Measurements from ENCODE around the gene FKBP10.

DNA sequence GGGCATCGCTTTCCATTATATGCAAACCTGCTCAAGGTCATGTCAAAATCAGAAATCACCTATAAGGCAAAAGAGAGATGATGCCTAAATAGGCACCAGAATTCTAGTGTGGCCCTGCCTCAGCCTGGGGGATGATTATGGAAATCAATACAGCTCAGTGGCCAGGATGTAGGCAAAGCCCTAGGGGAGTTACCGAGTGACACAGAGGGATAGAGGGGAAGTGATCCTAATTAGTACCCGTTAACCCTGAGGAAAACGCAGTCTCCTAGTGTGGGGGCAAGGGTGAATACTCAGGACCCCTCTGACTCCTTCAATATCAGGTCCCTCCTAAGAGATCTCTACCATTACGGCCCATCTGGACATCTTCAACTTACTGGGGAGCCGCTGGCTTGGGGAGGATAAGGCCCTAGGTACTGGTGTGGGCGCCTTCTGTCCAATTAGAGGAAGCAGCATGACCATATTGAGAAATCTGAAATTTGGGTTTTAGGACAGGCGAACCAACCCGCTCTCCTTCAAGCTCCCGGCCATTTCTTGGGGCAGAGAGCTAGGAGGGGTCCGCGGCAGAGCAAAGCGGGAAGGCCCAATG is 22.5 kb downstream of the FKBP10 start:
- TF ChIP-seq, protein P1, sequence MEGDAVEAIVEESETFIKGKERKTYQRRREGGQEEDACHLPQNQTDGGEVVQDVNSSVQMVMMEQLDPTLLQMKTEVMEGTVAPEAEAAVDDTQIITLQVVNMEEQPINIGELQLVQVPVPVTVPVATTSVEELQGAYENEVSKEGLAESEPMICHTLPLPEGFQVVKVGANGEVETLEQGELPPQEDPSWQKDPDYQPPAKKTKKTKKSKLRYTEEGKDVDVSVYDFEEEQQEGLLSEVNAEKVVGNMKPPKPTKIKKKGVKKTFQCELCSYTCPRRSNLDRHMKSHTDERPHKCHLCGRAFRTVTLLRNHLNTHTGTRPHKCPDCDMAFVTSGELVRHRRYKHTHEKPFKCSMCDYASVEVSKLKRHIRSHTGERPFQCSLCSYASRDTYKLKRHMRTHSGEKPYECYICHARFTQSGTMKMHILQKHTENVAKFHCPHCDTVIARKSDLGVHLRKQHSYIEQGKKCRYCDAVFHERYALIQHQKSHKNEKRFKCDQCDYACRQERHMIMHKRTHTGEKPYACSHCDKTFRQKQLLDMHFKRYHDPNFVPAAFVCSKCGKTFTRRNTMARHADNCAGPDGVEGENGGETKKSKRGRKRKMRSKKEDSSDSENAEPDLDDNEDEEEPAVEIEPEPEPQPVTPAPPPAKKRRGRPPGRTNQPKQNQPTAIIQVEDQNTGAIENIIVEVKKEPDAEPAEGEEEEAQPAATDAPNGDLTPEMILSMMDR (IDR thresholded peaks at IDR 0.05; ENCODE audit: low read length) = no peak
- no peak for TF ChIP-seq EZH2 (optimal IDR thresholded peaks at IDR 0.05; ENCODE audit: low read depth, low read length)
- TF ChIP-seq EZH2phosphoT487 (IDR thresholded peaks at IDR 0.05; ENCODE audit: low read length) = no peak
